Thyroid gland (tissue), 4 donors: Measurements from ENCODE around the gene CUL4A. TPM values are rescaled to one million over a fixed set of nuclear protein-coding genes. Genes with fewer than 3 reads are reported as not detected.

Source experiments
- DNase-seq, 2 donors: peaks; one replicate each; pipeline ENCODE4 v3.0.0-alpha.2; 2019
- H3K27ac ChIP-seq, 3 donors: fragments of 200-600 bp; sonication (generic); 1 replicate in 2 of 3; 2 replicates in 1 of 3; pipeline ENCODE4 v1.5.1; 2016 to 2019; ENCODE audit warnings: mild to moderate bottlenecking in 1 of 3, moderate library complexity in 1 of 3
- H3K27me3 ChIP-seq: fragments of 200-600 bp; sonication (generic); one replicate; pipeline ENCODE4 v1.5.1; 2019
- H3K36me3 ChIP-seq, 2 donors: fragments of 200-600 bp; sonication (generic); one replicate each; pipeline ENCODE4 v1.5.1; 2016 to 2019
- H3K4me1 ChIP-seq, 2 donors: fragments of 200-600 bp; sonication (generic); one replicate each; pipeline ENCODE4 v1.5.1; 2017 to 2019
- H3K4me3 ChIP-seq, 3 donors: fragments of 200-600 bp; sonication (generic); replicated peaks in 1 of 3; 1 replicate in 2 of 3; 2 replicates in 1 of 3; pipeline ENCODE4 v1.5.1; 2016; ENCODE audit warnings: mild to moderate bottlenecking in 1 of 3
- H3K9me3 ChIP-seq: fragments of 200-600 bp; sonication (generic); one replicate; pipeline ENCODE4 v1.5.1; 2017
- CTCF ChIP-seq, 6 experiments: fragments of 200-600 bp in 3 of 6; fragments of 450-650 bp in 3 of 6; sonication (generic) in 3 of 6; IDR thresholded peaks; one replicate each; pipeline ENCODE4 v1.5.1; 2016 to 2019; ENCODE audit warnings: antibody characterized with exemption in 6 of 6, mild to moderate bottlenecking in 2 of 6, inconsistent platforms in 1 of 6, moderate library complexity in 1 of 6
- POLR2A ChIP-seq, 2 donors: fragments of 450-650 bp; IDR thresholded peaks; one replicate each; pipeline ENCODE4 v1.6.1; 2017; ENCODE audit warnings: antibody characterized with exemption in 2 of 2, mild to moderate bottlenecking in 2 of 2, moderate library complexity in 1 of 2
- WGBS, 2 donors: methylation state at CpG; one replicate each; pipeline ENCODE4 v1.1.5; 2017; 5-methylcytosine and 5-hydroxymethylcytosine counted together
- intact Hi-C: fragments of 100-400 bp; cut with DNase I; formaldehyde crosslinking; loops from one replicate; pipeline ENCODE4 v1.15.1; 2023
- total RNA-seq, 4 donors: library from RNA; depleted of rRNA; stranded (reverse); fragments of >200 nt; gene quantifications; one replicate each; pipeline ENCODE4 v1.2.3, GENCODE V29; 2016

Gene CUL4A
- total RNA-seq, 4 donors from 2014 or later: 78.9 to 131 (median 122) TPM

- intact Hi-C loops: no loop called here
- Histone ChIP-seq H3K4me3 (no peak overlapping the region), H3K27ac (no peak overlapping the region), H3K4me1 (no peaks in the 10 kb centered on the region), H3K9me3 (no peaks in the 10 kb centered on the region), H3K27me3 (no peaks in the 10 kb centered on the region), H3K36me3 (peaks cover 51 to 63% of the 10 kb centered on the region in 2 donors)
- DNase-seq: no peak
- 88 to 89% methylated on average over 25 of the region's 25 CpGs for WGBS, 2 donors
- no peak for TF ChIP-seq POLR2A (IDR thresholded peaks at IDR 0.05)
Measured at GRCh38 chr13:113178070-113178895, 31.1 kb upstream of the CUL4A start.

GRCh38 chr13:113178896-113179167, 30.6 kb upstream of the CUL4A start:
- TF ChIP-seq POLR2A (IDR thresholded peaks at IDR 0.05): no peak
- no peak for TF ChIP-seq CTCF (IDR thresholded peaks at IDR 0.05)
- intact Hi-C loops: no loop called here
- WGBS, 2 donors: 82 to 86% methylated on average over 3 of the region's 3 CpGs
- DNase-seq: no peak
- Histone ChIP-seq H3K4me3 (no peak overlapping the region), H3K36me3 (peaks cover 57 to 68% of the 10 kb centered on the region in 2 donors), H3K27me3 (no peaks in the 10 kb centered on the region), H3K9me3 (no peaks in the 10 kb centered on the region), H3K4me1 (no peaks in the 10 kb centered on the region), H3K27ac (no peak overlapping the region)

GRCh38 chr13:113179374-113180230, 29.8 kb upstream of the CUL4A start:
- Histone ChIP-seq H3K36me3 (peaks cover 57 to 74% of the 10 kb centered on the region in 2 donors), H3K4me3 (no peak overlapping the region), H3K4me1 (no peaks in the 10 kb centered on the region), H3K27me3 (no peaks in the 10 kb centered on the region), H3K9me3 (no peaks in the 10 kb centered on the region), H3K27ac (no peak overlapping the region)
- TF ChIP-seq POLR2A (IDR thresholded peaks at IDR 0.05): no peak
- TF ChIP-seq CTCF (IDR thresholded peaks at IDR 0.05): no peak
- no peak for DNase-seq
- 84 to 85% methylated on average over 26 to 28 of the region's 28 CpGs for WGBS, 2 donors
- intact Hi-C loops: no loop called here

GRCh38 chr13:113182046-113182445, 27.4 kb upstream of the CUL4A start:
- no peak overlapping the region for H3K4me3 ChIP-seq
- no peak for DNase-seq
- TF ChIP-seq POLR2A (IDR thresholded peaks at IDR 0.05) (no peak), CTCF (IDR thresholded peaks at IDR 0.05) (no peak)
- 88 to 96% methylated on average over 4 of the region's 4 CpGs for WGBS, 2 donors
- H3K27ac ChIP-seq: no peak overlapping the region
- H3K36me3 ChIP-seq: peaks cover 42 to 56% of the 10 kb centered on the region in 2 donors
- no peaks in the 10 kb centered on the region for H3K9me3 ChIP-seq
- H3K27me3 ChIP-seq: no peaks in the 10 kb centered on the region
- intact Hi-C loops: no loop called here
- H3K4me1 ChIP-seq: no peaks in the 10 kb centered on the region

GRCh38 chr13:113183450-113184129, 25.8 kb upstream of the CUL4A start:
- Histone ChIP-seq H3K27me3 (no peaks in the 10 kb centered on the region), H3K4me1 (no peaks in the 10 kb centered on the region), H3K27ac (no peak overlapping the region), H3K9me3 (no peaks in the 10 kb centered on the region), H3K36me3 (peaks cover 29 to 40% of the 10 kb centered on the region in 2 donors), H3K4me3 (no peak overlapping the region)
- WGBS, 2 donors: 85 to 86% methylated on average over 14 of the region's 14 CpGs
- no peak for DNase-seq
- intact Hi-C loops: no loop called here
- no peak for TF ChIP-seq POLR2A (IDR thresholded peaks at IDR 0.05)
- TF ChIP-seq CTCF (IDR thresholded peaks at IDR 0.05): no peak
